ENCODE measurements around the gene ARF3.

ARF3 gene

GRCh38 chr12:48985475-48985897, 28.2 kb upstream of the ARF3 start:
- DNase-seq, result no peak
- in situ Hi-C loops (cut with HindIII; ENCODE audit: low pct_ligation_motif_present, low pct_unique_long_range_greater_than_20kb, low sequenced_read_pairs), result no loop called here

DNA sequence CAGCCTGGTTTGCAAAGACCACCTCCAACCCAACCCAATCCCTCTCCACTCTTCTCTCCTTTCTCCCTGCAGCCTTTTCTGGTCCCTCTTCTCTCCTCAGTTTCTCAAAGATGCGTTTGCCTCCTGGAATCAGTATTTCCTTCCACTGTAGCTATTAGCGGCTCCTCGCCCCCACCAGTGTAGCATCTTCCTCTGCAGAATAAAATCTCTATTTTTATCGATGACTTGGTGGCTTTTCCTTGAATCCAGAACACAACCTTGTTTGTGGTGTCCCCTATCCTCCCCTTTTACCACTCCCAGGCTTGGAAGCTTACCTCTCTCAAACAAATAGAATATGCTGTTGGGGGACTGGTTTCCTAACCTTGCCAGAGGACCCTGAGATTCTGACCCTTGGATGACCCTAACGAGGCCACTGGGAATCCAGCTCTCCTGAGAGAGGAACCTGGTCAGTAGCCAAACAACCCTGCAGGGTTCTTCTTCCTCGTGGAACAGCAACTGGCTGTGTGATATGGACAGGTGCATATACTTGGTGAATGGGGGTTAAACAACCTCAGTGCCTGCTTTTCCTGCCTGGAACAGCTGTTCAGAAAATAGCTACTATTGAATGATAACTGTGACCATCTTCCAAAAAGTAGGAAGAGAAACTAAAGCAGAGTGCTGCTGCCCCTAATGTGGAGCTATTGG, 25.3 kb upstream of the ARF3 start:
- no peak for DNase-seq
- in situ Hi-C loops (cut with HindIII; ENCODE audit: low pct_ligation_motif_present, low pct_unique_long_range_greater_than_20kb, low sequenced_read_pairs), result no loop called here

DNA sequence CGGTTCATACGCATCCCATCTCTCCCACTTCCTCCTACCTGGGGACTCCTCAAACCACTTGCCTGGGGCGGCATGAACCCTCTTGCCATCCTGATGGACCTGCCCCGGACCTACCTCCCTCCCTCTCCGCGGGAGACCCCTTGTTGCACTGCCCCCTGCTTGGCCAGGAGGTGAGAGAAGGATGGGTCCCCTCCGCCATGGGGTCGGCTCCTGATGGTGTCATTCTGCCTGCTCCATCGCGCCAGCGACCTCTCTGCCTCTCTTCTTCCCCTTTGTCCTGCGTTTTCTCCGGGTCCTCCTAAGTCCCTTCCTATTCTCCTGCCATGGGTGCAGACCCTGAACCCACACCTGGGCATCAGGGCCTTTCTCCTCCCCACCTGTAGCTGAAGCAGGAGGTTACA, 24.5 kb upstream of the ARF3 start:
- in situ Hi-C loops (cut with HindIII; ENCODE audit: low pct_ligation_motif_present, low pct_unique_long_range_greater_than_20kb, low sequenced_read_pairs), result no loop called here
- DNase-seq, result no peak

GRCh38 chr12:48980953-48981756, 23.9 kb upstream of the ARF3 start:
- in situ Hi-C loops (cut with HindIII; ENCODE audit: low pct_ligation_motif_present, low pct_unique_long_range_greater_than_20kb, low sequenced_read_pairs), result no loop called here
- peak; percentile 40 for DNase-seq

GRCh38 chr12:48980389-48980952, 23.2 kb upstream of the ARF3 start:
- DNase-seq, result peak; percentile 43
- in situ Hi-C loops (cut with HindIII; ENCODE audit: low pct_ligation_motif_present, low pct_unique_long_range_greater_than_20kb, low sequenced_read_pairs), result no loop called here

- DNase-seq, result no peak
- in situ Hi-C loops (cut with HindIII; ENCODE audit: low pct_ligation_motif_present, low pct_unique_long_range_greater_than_20kb, low sequenced_read_pairs), result no loop called here
These were observed 22.5 kb upstream of the ARF3 start for GRCh38 chr12:48979602-48980388.

- in situ Hi-C loops (cut with HindIII; ENCODE audit: low pct_ligation_motif_present, low pct_unique_long_range_greater_than_20kb, low sequenced_read_pairs), result no loop called here
- DNase-seq, result peak; percentile 15
These were observed 21.7 kb upstream of the ARF3 start for GRCh38 chr12:48978741-48979601.

GRCh38 chr12:48978291-48978740, 21.0 kb upstream of the ARF3 start, which contains the start of gene WNT1:
TSS of gene WNT1 (plus strand) at chr12:48978322. CDS start at chr12:48978651, 329 bp downstream.
- in situ Hi-C loops (cut with HindIII; ENCODE audit: low pct_ligation_motif_present, low pct_unique_long_range_greater_than_20kb, low sequenced_read_pairs), result no loop called here
- no peak for DNase-seq

DNA sequence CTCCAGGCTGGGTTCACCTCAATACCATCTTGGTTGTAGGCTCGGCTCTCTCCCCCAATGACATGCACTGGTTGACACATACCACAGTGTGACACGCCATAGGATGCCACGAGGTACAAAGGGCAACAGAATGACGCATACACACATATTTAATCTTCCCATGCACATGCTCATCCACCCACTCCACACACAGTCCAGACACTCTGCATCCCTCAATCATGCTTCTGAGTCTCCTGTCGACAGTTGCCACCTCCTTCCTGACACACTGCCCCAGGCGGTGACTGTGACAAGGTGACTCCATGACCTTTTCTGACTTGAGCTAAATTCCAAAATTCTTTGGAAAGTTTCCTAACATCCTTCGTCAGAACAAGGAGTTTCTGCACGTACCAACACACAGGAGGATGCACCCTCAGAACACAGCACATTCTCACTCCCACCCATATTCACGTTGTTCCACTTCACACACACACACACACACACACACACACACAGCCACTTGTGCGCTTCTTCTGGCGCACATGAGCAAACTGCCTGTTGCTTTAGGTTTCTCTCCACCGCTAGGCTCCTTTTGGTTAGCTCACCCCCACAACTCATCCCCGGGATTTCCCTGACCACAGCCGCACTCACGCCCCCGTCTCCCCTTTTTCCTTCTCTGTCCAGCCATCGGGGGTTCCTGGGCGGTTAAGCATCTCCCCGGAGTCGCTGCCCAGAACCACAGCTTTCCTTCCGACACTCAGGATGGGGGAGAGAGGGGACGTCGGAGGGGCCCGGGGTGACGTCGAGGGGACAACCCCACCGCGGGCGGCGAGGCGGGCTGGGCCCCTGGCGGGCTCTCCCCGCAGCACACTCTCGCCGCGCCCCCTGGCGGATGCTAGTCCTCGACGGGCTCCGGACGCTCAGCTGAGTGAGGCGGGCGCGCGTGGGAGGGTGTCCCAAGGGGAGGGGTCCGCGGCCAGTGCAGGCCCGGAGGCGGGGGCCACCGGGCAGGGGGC, 20.3 kb upstream of the ARF3 start:
- in situ Hi-C loops (cut with HindIII; ENCODE audit: low pct_ligation_motif_present, low pct_unique_long_range_greater_than_20kb, low sequenced_read_pairs), result no loop called here
- DNase-seq, result peak; percentile 72

- peak; percentile 26 for DNase-seq
- in situ Hi-C loops (cut with HindIII; ENCODE audit: low pct_ligation_motif_present, low pct_unique_long_range_greater_than_20kb, low sequenced_read_pairs), result no loop called here
These were observed 16.8 kb upstream of the ARF3 start for GRCh38 chr12:48973941-48974673.

DNA sequence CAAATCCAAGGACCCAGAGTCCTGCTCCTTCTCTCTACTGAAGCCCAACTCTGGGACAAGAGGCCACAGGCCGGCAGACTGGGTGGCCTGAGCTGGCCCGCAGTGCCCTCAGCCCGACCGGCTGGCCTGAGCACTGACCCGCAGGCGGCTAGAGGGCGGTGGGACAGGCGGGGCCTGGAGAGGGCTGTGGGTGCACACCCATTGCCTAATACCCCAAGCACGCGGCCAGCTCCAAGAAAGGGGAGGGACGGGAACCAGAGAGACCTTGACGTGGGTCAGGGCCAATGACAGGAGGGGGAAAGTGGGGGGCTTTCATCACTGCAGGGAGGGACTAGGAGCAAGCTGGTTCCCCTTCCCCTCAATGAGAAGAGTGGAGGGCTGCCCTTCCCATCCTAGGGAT, 16.2 kb upstream of the ARF3 start:
- in situ Hi-C loops (cut with HindIII; ENCODE audit: low pct_ligation_motif_present, low pct_unique_long_range_greater_than_20kb, low sequenced_read_pairs), result no loop called here
- no peak for DNase-seq

- no peak for DNase-seq
- in situ Hi-C loops (cut with HindIII; ENCODE audit: low pct_ligation_motif_present, low pct_unique_long_range_greater_than_20kb, low sequenced_read_pairs), result no loop called here
These were observed 15.7 kb upstream of the ARF3 start for GRCh38 chr12:48972952-48973483.

DNA sequence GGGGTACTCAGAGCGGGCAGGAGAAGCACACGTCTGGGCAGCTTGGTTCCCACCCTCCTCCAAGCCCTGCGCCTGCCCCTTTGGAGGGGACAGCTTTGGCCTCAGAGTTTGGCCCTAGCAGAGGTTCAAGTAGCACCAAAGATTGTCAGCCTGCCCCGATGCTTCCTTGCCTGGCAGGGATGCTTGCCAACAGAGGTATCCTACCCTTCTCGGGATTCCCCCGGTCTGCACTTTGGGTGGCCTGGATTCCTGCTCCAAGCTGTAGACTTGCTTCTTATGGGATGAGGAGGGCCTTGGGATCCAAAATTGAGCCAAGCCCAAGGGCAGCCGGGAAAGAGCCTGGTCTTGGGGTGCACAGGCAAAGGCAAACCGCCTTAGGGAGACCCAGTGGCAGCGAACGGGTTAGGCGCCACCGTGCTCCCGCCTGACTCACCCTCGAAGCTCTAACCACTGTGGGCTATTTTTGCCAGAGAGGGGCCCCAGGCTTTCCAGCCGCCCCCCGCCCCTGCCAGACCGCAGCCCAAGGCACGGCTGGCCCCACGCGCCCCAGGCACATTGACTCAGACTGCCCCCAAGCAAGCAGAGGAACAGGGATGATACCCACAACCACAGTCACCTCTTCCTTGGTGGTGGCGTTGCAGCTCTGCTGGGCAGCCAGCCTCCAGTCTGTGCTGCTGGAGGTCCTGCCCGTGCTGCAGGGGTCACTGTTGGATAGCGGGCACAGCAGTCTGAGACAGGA, 15.1 kb upstream of the ARF3 start:
- DNase-seq, result no peak
- in situ Hi-C loops (cut with HindIII; ENCODE audit: low pct_ligation_motif_present, low pct_unique_long_range_greater_than_20kb, low sequenced_read_pairs), result no loop called here

DNA sequence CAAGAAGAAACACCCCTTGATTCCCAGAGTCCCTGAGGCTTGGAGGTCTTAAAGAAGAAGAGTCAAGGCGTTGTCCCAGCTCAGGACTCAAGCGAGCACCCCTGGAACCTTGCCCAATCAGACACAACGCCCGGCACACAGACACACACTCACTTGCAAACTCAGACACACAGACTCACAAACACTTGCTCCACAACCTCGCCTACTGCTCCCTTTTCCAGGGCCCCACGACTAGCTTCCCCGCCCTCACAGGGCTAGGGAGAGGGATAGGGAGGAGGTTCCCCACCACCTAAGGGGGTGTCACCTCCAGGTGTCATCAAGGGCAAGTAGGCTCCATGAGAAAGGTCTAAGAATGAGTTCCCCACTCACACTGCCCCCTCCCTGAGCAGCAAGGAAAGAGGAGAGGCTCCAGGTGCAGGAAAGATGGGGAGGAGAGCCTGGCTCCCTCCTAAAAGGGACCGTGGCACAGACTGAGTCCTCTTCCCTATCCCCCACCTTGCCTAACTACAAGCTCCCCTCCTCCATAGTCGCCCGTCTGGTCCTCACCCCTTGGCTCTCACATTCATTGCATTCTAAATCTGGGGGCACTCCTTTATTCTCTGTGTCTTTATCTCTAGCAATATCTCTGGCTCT, 13.5 kb upstream of the ARF3 start:
- in situ Hi-C loops (cut with HindIII; ENCODE audit: low pct_ligation_motif_present, low pct_unique_long_range_greater_than_20kb, low sequenced_read_pairs), result no loop called here
- no peak for DNase-seq
